Esophagus squamous epithelium (tissue), 4 donors: ENCODE data around the gene KIAA1614.

ENCODE experiments used
- POLR2A ChIP-seq, 4 donors: fragments of 450-650 bp; IDR thresholded peaks; one replicate each; pipeline ENCODE4 v1.6.1; 2017; ENCODE audit warnings: antibody characterized with exemption in 4 of 4, mild to moderate bottlenecking in 4 of 4, moderate library complexity in 3 of 4
- TF ChIP-seq, protein P1 (sequence below), 6 experiments: fragments of 450-650 bp in 4 of 6; fragments of 200-600 bp in 2 of 6; sonication (generic) in 2 of 6; IDR thresholded peaks; one replicate each; pipeline ENCODE4 v1.5.1; 2016 to 2019; ENCODE audit warnings: antibody characterized with exemption in 6 of 6, mild to moderate bottlenecking in 4 of 6, moderate library complexity in 4 of 6

DNA sequence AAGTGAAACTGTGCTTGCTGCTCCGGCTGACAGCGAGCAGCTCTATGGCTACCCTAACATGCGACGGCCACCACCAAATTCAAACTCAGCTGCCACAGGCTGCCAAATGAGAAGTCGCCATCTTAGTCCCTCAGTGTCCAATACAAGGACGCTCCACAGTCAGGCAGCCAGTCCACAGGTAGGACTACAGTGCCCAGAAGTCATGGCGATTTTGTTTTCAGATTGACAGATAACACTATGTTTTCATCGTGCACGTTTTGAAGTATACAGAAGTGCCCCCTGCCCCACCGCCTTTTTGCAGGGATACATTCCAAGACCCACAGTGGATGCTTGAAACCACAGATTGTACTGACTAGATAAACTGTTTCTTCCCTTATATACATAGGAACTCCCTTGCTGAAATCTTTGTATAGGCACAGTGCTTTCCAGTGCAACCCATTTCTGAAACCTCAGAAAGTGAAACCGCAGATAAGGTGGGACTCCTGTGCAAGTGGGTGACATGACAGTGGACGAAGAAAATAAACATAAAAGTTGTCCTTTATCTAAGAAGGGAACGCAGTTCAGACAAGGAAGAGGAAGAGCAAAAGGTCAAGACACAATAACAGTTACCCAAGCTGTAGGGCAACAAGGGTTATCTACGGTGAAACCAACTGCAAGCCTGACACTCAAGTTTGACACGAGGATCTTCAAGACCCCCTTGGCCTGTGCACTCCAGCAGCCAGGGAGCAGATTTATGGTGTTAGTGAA, 57.8 kb downstream of the KIAA1614 start:
- TF ChIP-seq, protein P1, sequence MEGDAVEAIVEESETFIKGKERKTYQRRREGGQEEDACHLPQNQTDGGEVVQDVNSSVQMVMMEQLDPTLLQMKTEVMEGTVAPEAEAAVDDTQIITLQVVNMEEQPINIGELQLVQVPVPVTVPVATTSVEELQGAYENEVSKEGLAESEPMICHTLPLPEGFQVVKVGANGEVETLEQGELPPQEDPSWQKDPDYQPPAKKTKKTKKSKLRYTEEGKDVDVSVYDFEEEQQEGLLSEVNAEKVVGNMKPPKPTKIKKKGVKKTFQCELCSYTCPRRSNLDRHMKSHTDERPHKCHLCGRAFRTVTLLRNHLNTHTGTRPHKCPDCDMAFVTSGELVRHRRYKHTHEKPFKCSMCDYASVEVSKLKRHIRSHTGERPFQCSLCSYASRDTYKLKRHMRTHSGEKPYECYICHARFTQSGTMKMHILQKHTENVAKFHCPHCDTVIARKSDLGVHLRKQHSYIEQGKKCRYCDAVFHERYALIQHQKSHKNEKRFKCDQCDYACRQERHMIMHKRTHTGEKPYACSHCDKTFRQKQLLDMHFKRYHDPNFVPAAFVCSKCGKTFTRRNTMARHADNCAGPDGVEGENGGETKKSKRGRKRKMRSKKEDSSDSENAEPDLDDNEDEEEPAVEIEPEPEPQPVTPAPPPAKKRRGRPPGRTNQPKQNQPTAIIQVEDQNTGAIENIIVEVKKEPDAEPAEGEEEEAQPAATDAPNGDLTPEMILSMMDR (IDR thresholded peaks at IDR 0.05): no peak
- TF ChIP-seq POLR2A (IDR thresholded peaks at IDR 0.05): no peak
